Measurements from ENCODE around the gene S100A3.

S100A3 gene

GRCh38 chr1:153547560-153548551, 1.2 kb downstream of the S100A3 start:
- no peak for DNase-seq

GRCh38 chr1:153546796-153547559, 2.1 kb downstream of the S100A3 start:
- no peak for DNase-seq

GRCh38 chr1:153546371-153546770, 2.7 kb downstream of the S100A3 start:
- no peak for DNase-seq

GRCh38 chr1:153545067-153546055, 3.7 kb downstream of the S100A3 start, which contains the start of gene S100A4:
Gene S100A4, minus strand, starts transcription at chr1:153545806. Its CDS starts 1,012 bp downstream, at chr1:153544794.
- DNase-seq = peak; percentile 80

- no peak for DNase-seq
Observed at GRCh38 chr1:153544453-153545066, 4.5 kb downstream of the S100A3 start.

- DNase-seq = no peak
Observed at GRCh38 chr1:153543736-153544135, 5.3 kb downstream of the S100A3 start.

- DNase-seq = no peak
Observed at GRCh38 chr1:153542956-153543711, 5.9 kb downstream of the S100A3 start.

GRCh38 chr1:153541641-153542590, 7.1 kb downstream of the S100A3 start:
- DNase-seq = no peak

- peak; percentile 14 for DNase-seq
Observed at GRCh38 chr1:153540394-153541361, 8.4 kb downstream of the S100A3 start, which contains the start of gene S100A5. Gene S100A5, minus strand, starts transcription at chr1:153540934. Its CDS starts 743 bp downstream, at chr1:153540191.

- peak; percentile 81 for DNase-seq
Observed at GRCh38 chr1:153539395-153540093, 9.5 kb downstream of the S100A3 start.

- DNase-seq = no peak
Observed at GRCh38 chr1:153538315-153538821, 10.7 kb downstream of the S100A3 start.

GRCh38 chr1:153537376-153537730, 11.7 kb downstream of the S100A3 start:
- no peak for DNase-seq

GRCh38 chr1:153536671-153537375, 12.2 kb downstream of the S100A3 start:
- DNase-seq = peak; percentile 42

- DNase-seq = peak; percentile 88
Observed at GRCh38 chr1:153536012-153536670, 12.9 kb downstream of the S100A3 start.

GRCh38 chr1:153535242-153536011, 13.6 kb downstream of the S100A3 start, which contains the start of gene S100A6:
Gene S100A6, minus strand, starts transcription at chr1:153535991. Its CDS starts 652 bp downstream, at chr1:153535339.
- peak; percentile 50 for DNase-seq

GRCh38 chr1:153534925-153535241, 14.2 kb downstream of the S100A3 start:
- no peak for DNase-seq

All from DMS53 (cell line).